ENCODE measurements around the gene KLRC3.
"Not testable (repeated sequence)": the region's sequence is repeated elsewhere in the genome, so short reads cannot be mapped to it uniquely, and the experiment has no call there.

Gene KLRC3

GRCh38 chr12:10420334-10420733 lies at the start of gene KLRC3:
Gene KLRC3, minus strand, starts transcription at chr12:10420595. Its CDS starts 45 bp downstream, at chr12:10420550.
- not testable (repeated sequence) for H3K27me3 ChIP-seq (ENCODE audit: low read depth, low read length); H3K27ac ChIP-seq (ENCODE audit: low read length); H3K4me3 ChIP-seq (ENCODE audit: low read depth in 1 of 2, low read length in 2 of 2); H3K9me3 ChIP-seq (ENCODE audit: control insufficient read depth in 1 of 2, low read length in 2 of 2); H3K4me1 ChIP-seq (ENCODE audit: control insufficient read depth in 1 of 2, insufficient read depth in 2 of 2, low read length in 2 of 2); H3K36me3 ChIP-seq (ENCODE audit: control insufficient read depth in 1 of 2, insufficient read depth in 2 of 2, low read length in 2 of 2)

GRCh38 chr12:10469701-10470100 lies 49.3 kb upstream of the KLRC3 start:
- H3K4me1 ChIP-seq (ENCODE audit: control insufficient read depth in 1 of 2, insufficient read depth in 2 of 2, low read length in 2 of 2): no peaks in the 10 kb centered on the region
- no peak overlapping the region for H3K27ac ChIP-seq (ENCODE audit: low read length)
- H3K36me3 ChIP-seq (ENCODE audit: control insufficient read depth in 1 of 2, insufficient read depth in 2 of 2, low read length in 2 of 2): no peaks in the 10 kb centered on the region
- H3K9me3 ChIP-seq (ENCODE audit: control insufficient read depth in 1 of 2, low read length in 2 of 2): no peaks in the 10 kb centered on the region
- H3K27me3 ChIP-seq (ENCODE audit: low read depth, low read length): no peaks in the 10 kb centered on the region
- H3K4me3 ChIP-seq (ENCODE audit: low read depth in 1 of 2, low read length in 2 of 2): no peak overlapping the region

- H3K9me3 ChIP-seq (ENCODE audit: control insufficient read depth in 1 of 2, low read length in 2 of 2): no peaks in the 10 kb centered on the region
- H3K4me1 ChIP-seq (ENCODE audit: control insufficient read depth in 1 of 2, insufficient read depth in 2 of 2, low read length in 2 of 2): no peaks in the 10 kb centered on the region
- no peaks in the 10 kb centered on the region for H3K36me3 ChIP-seq (ENCODE audit: control insufficient read depth in 1 of 2, insufficient read depth in 2 of 2, low read length in 2 of 2)
- H3K27me3 ChIP-seq (ENCODE audit: low read depth, low read length): no peaks in the 10 kb centered on the region
- no peak overlapping the region for H3K4me3 ChIP-seq (ENCODE audit: low read depth in 1 of 2, low read length in 2 of 2)
- no peak overlapping the region for H3K27ac ChIP-seq (ENCODE audit: low read length)
These were observed 45.9 kb upstream of the KLRC3 start for GRCh38 chr12:10466311-10466710.

- H3K27me3 ChIP-seq (ENCODE audit: low read depth, low read length): no peaks in the 10 kb centered on the region
- H3K36me3 ChIP-seq (ENCODE audit: control insufficient read depth in 1 of 2, insufficient read depth in 2 of 2, low read length in 2 of 2): no peaks in the 10 kb centered on the region
- no peak overlapping the region for H3K4me3 ChIP-seq (ENCODE audit: low read depth in 1 of 2, low read length in 2 of 2)
- no peaks in the 10 kb centered on the region for H3K4me1 ChIP-seq (ENCODE audit: control insufficient read depth in 1 of 2, insufficient read depth in 2 of 2, low read length in 2 of 2)
- peaks cover 6 to 17% of the 10 kb centered on the region in 2 donors for H3K9me3 ChIP-seq (ENCODE audit: control insufficient read depth in 1 of 2, low read length in 2 of 2)
- no peak overlapping the region for H3K27ac ChIP-seq (ENCODE audit: low read length)
These were observed 37.4 kb upstream of the KLRC3 start for GRCh38 chr12:10457760-10458159.

GRCh38 chr12:10456856-10457255 lies 36.5 kb upstream of the KLRC3 start:
- H3K27me3 ChIP-seq (ENCODE audit: low read depth, low read length): no peaks in the 10 kb centered on the region
- no peaks in the 10 kb centered on the region for H3K36me3 ChIP-seq (ENCODE audit: control insufficient read depth in 1 of 2, insufficient read depth in 2 of 2, low read length in 2 of 2)
- no peak overlapping the region for H3K27ac ChIP-seq (ENCODE audit: low read length)
- no peak overlapping the region for H3K4me3 ChIP-seq (ENCODE audit: low read depth in 1 of 2, low read length in 2 of 2)
- no peaks in the 10 kb centered on the region for H3K4me1 ChIP-seq (ENCODE audit: control insufficient read depth in 1 of 2, insufficient read depth in 2 of 2, low read length in 2 of 2)
- H3K9me3 ChIP-seq (ENCODE audit: control insufficient read depth in 1 of 2, low read length in 2 of 2): peaks cover 6 to 17% of the 10 kb centered on the region in 2 donors

GRCh38 chr12:10455766-10456165 lies 35.4 kb upstream of the KLRC3 start:
- H3K4me3 ChIP-seq (ENCODE audit: low read depth in 1 of 2, low read length in 2 of 2): peak overlapping the region in 1 of 2 donors; percentile 32
- H3K27me3 ChIP-seq (ENCODE audit: low read depth, low read length): no peaks in the 10 kb centered on the region
- H3K9me3 ChIP-seq (ENCODE audit: control insufficient read depth in 1 of 2, low read length in 2 of 2): peaks cover 6 to 17% of the 10 kb centered on the region in 2 donors
- H3K36me3 ChIP-seq (ENCODE audit: control insufficient read depth in 1 of 2, insufficient read depth in 2 of 2, low read length in 2 of 2): no peaks in the 10 kb centered on the region
- H3K4me1 ChIP-seq (ENCODE audit: control insufficient read depth in 1 of 2, insufficient read depth in 2 of 2, low read length in 2 of 2): no peaks in the 10 kb centered on the region
- H3K27ac ChIP-seq (ENCODE audit: low read length): no peak overlapping the region

- Histone ChIP-seq H3K4me1 (ENCODE audit: control insufficient read depth in 1 of 2, insufficient read depth in 2 of 2, low read length in 2 of 2) (no peaks in the 10 kb centered on the region), H3K36me3 (ENCODE audit: control insufficient read depth in 1 of 2, insufficient read depth in 2 of 2, low read length in 2 of 2) (no peaks in the 10 kb centered on the region), H3K4me3 (ENCODE audit: low read depth in 1 of 2, low read length in 2 of 2) (peak overlapping the region in 1 of 2 donors; percentile 7), H3K27me3 (ENCODE audit: low read depth, low read length) (no peaks in the 10 kb centered on the region), H3K27ac (ENCODE audit: low read length) (no peak overlapping the region), H3K9me3 (ENCODE audit: control insufficient read depth in 1 of 2, low read length in 2 of 2) (peaks cover 6 to 17% of the 10 kb centered on the region in 2 donors)
These were observed 34.1 kb upstream of the KLRC3 start for GRCh38 chr12:10454531-10454930.

- Histone ChIP-seq H3K27me3 (ENCODE audit: low read depth, low read length) (no peaks in the 10 kb centered on the region), H3K4me1 (ENCODE audit: control insufficient read depth in 1 of 2, insufficient read depth in 2 of 2, low read length in 2 of 2) (no peaks in the 10 kb centered on the region), H3K36me3 (ENCODE audit: control insufficient read depth in 1 of 2, insufficient read depth in 2 of 2, low read length in 2 of 2) (no peaks in the 10 kb centered on the region), H3K27ac (ENCODE audit: low read length) (no peak within 1 kb of the TSS), H3K4me3 (ENCODE audit: low read depth in 1 of 2, low read length in 2 of 2) (no peak within 1 kb of the TSS), H3K9me3 (ENCODE audit: control insufficient read depth in 1 of 2, low read length in 2 of 2) (peaks cover 6 to 17% of the 10 kb centered on the region in 2 donors)
These were observed 32.8 kb upstream of the KLRC3 start, which contains the start of gene KLRC1 for GRCh38 chr12:10453156-10453555. Gene KLRC1, minus strand, starts transcription at chr12:10453377. Its CDS starts 2,221 bp downstream, at chr12:10451156.

- Histone ChIP-seq H3K4me3 (ENCODE audit: low read depth in 1 of 2, low read length in 2 of 2) (no peak overlapping the region), H3K27me3 (ENCODE audit: low read depth, low read length) (no peaks in the 10 kb centered on the region), H3K9me3 (ENCODE audit: control insufficient read depth in 1 of 2, low read length in 2 of 2) (no peaks in the 10 kb centered on the region), H3K36me3 (ENCODE audit: control insufficient read depth in 1 of 2, insufficient read depth in 2 of 2, low read length in 2 of 2) (no peaks in the 10 kb centered on the region), H3K27ac (ENCODE audit: low read length) (no peak overlapping the region), H3K4me1 (ENCODE audit: control insufficient read depth in 1 of 2, insufficient read depth in 2 of 2, low read length in 2 of 2) (no peaks in the 10 kb centered on the region)
These were observed 27.8 kb upstream of the KLRC3 start for GRCh38 chr12:10448236-10448635.

GRCh38 chr12:10446052-10446451 lies 25.7 kb upstream of the KLRC3 start:
- not testable (repeated sequence) for H3K9me3 ChIP-seq (ENCODE audit: control insufficient read depth in 1 of 2, low read length in 2 of 2); H3K4me3 ChIP-seq (ENCODE audit: low read depth in 1 of 2, low read length in 2 of 2); H3K27me3 ChIP-seq (ENCODE audit: low read depth, low read length); H3K27ac ChIP-seq (ENCODE audit: low read length); H3K36me3 ChIP-seq (ENCODE audit: control insufficient read depth in 1 of 2, insufficient read depth in 2 of 2, low read length in 2 of 2); H3K4me1 ChIP-seq (ENCODE audit: control insufficient read depth in 1 of 2, insufficient read depth in 2 of 2, low read length in 2 of 2)

GRCh38 chr12:10441144-10441543 lies 20.7 kb upstream of the KLRC3 start:
- not testable (repeated sequence) for H3K9me3 ChIP-seq (ENCODE audit: control insufficient read depth in 1 of 2, low read length in 2 of 2); H3K4me3 ChIP-seq (ENCODE audit: low read depth in 1 of 2, low read length in 2 of 2); H3K36me3 ChIP-seq (ENCODE audit: control insufficient read depth in 1 of 2, insufficient read depth in 2 of 2, low read length in 2 of 2); H3K27me3 ChIP-seq (ENCODE audit: low read depth, low read length); H3K4me1 ChIP-seq (ENCODE audit: control insufficient read depth in 1 of 2, insufficient read depth in 2 of 2, low read length in 2 of 2); H3K27ac ChIP-seq (ENCODE audit: low read length)

- H3K36me3 ChIP-seq (ENCODE audit: control insufficient read depth in 1 of 2, insufficient read depth in 2 of 2, low read length in 2 of 2); H3K9me3 ChIP-seq (ENCODE audit: control insufficient read depth in 1 of 2, low read length in 2 of 2); H3K27me3 ChIP-seq (ENCODE audit: low read depth, low read length); H3K27ac ChIP-seq (ENCODE audit: low read length); H3K4me3 ChIP-seq (ENCODE audit: low read depth in 1 of 2, low read length in 2 of 2); H3K4me1 ChIP-seq (ENCODE audit: control insufficient read depth in 1 of 2, insufficient read depth in 2 of 2, low read length in 2 of 2): not testable (repeated sequence)
These were observed 19.3 kb upstream of the KLRC3 start for GRCh38 chr12:10439608-10440274.
